ENCODE measurements around the gene FAM110D.

The FAM110D gene

GRCh38 chr1:26119892-26120608 is 38.8 kb upstream of the FAM110D start:
- peaks cover 26% of the 10 kb centered on the region; the same call in 1 of the 2 replicates for H3K36me3 ChIP-seq (ENCODE audit: insufficient read depth, low read length)

DNA sequence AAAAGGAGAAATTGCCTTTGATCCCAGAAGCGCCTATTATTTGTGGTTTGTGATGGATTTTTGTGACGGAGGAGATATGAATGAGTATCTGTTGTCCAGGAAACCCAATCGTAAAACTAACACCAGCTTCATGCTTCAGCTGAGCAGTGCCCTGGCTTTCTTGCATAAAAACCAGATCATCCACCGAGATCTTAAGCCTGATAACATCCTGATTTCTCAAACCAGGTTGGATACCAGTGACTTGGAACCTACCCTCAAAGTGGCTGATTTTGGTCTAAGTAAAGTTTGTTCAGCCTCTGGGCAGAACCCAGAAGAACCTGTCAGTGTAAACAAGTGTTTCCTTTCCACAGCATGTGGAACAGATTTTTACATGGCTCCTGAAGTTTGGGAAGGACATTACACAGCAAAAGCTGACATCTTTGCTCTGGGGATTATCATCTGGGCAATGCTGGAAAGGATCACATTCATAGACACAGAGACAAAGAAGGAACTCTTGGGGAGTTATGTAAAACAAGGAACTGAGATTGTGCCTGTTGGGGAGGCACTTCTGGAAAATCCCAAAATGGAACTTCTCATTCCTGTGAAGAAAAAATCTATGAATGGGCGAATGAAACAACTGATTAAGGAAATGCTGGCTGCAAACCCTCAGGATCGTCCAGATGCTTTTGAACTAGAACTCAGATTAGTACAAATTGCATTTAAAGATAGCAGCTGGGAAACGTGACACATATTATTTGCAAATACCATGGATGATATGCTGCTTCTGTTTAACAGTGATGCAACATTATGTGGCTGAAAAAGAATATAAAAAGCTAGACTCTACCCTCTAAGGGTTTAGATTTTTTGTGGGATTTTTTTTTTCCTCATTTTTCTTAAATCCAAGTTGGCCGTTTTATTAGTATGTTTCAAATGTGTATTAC is 36.8 kb upstream of the FAM110D start:
- Histone ChIP-seq H3K27me3 (ENCODE audit: insufficient read depth, low read length, poor library complexity, severe bottlenecking) (no peaks in the 10 kb centered on the region), H4K20me1 (ENCODE audit: insufficient read depth, low read length, poor library complexity, severe bottlenecking) (no peaks in the 10 kb centered on the region), H3K36me3 (ENCODE audit: insufficient read depth, low read length) (peaks cover 23% of the 10 kb centered on the region; the same call in 1 of the 2 replicates), H3K9me3 (ENCODE audit: insufficient read depth, low read depth, low read length) (no peaks in the 10 kb centered on the region), H3K79me2 (ENCODE audit: insufficient read depth, low read length) (peaks cover 59% of the 10 kb centered on the region), H3K9me2 (replicated peaks; ENCODE audit: low read depth, low read length) (no peaks in the 10 kb centered on the region), H3K4me3 (ENCODE audit: low read length, poor library complexity, severe bottlenecking) (no peak overlapping the region), H3K4me2 (ENCODE audit: low read depth, low read length, poor library complexity, severe bottlenecking) (peak overlapping the region; percentile 24), H3F3A (ENCODE audit: low read depth) (peaks cover 33% of the 10 kb centered on the region), H3K9ac (ENCODE audit: low read depth, low read length, poor library complexity, severe bottlenecking) (peak overlapping the region; percentile 10), H2AFZ (ENCODE audit: low read length) (no peak overlapping the region), H3K4me1 (ENCODE audit: insufficient read depth, low read length, poor library complexity, severe bottlenecking) (peaks cover 73% of the 10 kb centered on the region)
- TF ChIP-seq, protein P1, sequence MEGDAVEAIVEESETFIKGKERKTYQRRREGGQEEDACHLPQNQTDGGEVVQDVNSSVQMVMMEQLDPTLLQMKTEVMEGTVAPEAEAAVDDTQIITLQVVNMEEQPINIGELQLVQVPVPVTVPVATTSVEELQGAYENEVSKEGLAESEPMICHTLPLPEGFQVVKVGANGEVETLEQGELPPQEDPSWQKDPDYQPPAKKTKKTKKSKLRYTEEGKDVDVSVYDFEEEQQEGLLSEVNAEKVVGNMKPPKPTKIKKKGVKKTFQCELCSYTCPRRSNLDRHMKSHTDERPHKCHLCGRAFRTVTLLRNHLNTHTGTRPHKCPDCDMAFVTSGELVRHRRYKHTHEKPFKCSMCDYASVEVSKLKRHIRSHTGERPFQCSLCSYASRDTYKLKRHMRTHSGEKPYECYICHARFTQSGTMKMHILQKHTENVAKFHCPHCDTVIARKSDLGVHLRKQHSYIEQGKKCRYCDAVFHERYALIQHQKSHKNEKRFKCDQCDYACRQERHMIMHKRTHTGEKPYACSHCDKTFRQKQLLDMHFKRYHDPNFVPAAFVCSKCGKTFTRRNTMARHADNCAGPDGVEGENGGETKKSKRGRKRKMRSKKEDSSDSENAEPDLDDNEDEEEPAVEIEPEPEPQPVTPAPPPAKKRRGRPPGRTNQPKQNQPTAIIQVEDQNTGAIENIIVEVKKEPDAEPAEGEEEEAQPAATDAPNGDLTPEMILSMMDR (conservative IDR thresholded peaks at IDR 0.05; ENCODE audit: low read length) = no peak
- no peak for TF ChIP-seq EZH2phosphoT487 (IDR thresholded peaks at IDR 0.05; ENCODE audit: borderline replicate concordance)

More at GRCh38 chr1:26119892-26120608, 38.8 kb upstream of the FAM110D start:
- TF ChIP-seq, protein P1 (conservative IDR thresholded peaks at IDR 0.05; ENCODE audit: low read length) = no peak
- TF ChIP-seq EZH2phosphoT487 (IDR thresholded peaks at IDR 0.05; ENCODE audit: borderline replicate concordance) = no peak
- Histone ChIP-seq H3K4me2 (ENCODE audit: low read depth, low read length, poor library complexity, severe bottlenecking) (peak overlapping the region; percentile 51), H3K4me3 (ENCODE audit: low read length, poor library complexity, severe bottlenecking) (no peak overlapping the region), H2AFZ (ENCODE audit: low read length) (no peak overlapping the region), H3K9me3 (ENCODE audit: insufficient read depth, low read depth, low read length) (no peaks in the 10 kb centered on the region), H3K9me2 (replicated peaks; ENCODE audit: low read depth, low read length) (no peaks in the 10 kb centered on the region), H3K79me2 (ENCODE audit: insufficient read depth, low read length) (peaks cover 70% of the 10 kb centered on the region), H3K4me1 (ENCODE audit: insufficient read depth, low read length, poor library complexity, severe bottlenecking) (peaks cover 58% of the 10 kb centered on the region), H4K20me1 (ENCODE audit: insufficient read depth, low read length, poor library complexity, severe bottlenecking) (no peaks in the 10 kb centered on the region), H3K27me3 (ENCODE audit: insufficient read depth, low read length, poor library complexity, severe bottlenecking) (no peaks in the 10 kb centered on the region), H3K9ac (ENCODE audit: low read depth, low read length, poor library complexity, severe bottlenecking) (no peak overlapping the region), H3F3A (ENCODE audit: low read depth) (peaks cover 19% of the 10 kb centered on the region; the same call in 1 of the 2 replicates)

- no peaks in the 10 kb centered on the region for H3K27me3 ChIP-seq (ENCODE audit: insufficient read depth, low read length, poor library complexity, severe bottlenecking)
- peaks cover 84% of the 10 kb centered on the region for H3K4me1 ChIP-seq (ENCODE audit: insufficient read depth, low read length, poor library complexity, severe bottlenecking)
- peaks cover 37% of the 10 kb centered on the region for H3F3A ChIP-seq (ENCODE audit: low read depth)
- peak overlapping the region; percentile 99 for H3K4me2 ChIP-seq (ENCODE audit: low read depth, low read length, poor library complexity, severe bottlenecking)
- peaks cover 57% of the 10 kb centered on the region for H3K79me2 ChIP-seq (ENCODE audit: insufficient read depth, low read length)
- H3K9ac ChIP-seq (ENCODE audit: low read depth, low read length, poor library complexity, severe bottlenecking) = peak overlapping the region; percentile 96
- H3K4me3 ChIP-seq (ENCODE audit: low read length, poor library complexity, severe bottlenecking) = peak overlapping the region; percentile 39
- H4K20me1 ChIP-seq (ENCODE audit: insufficient read depth, low read length, poor library complexity, severe bottlenecking) = no peaks in the 10 kb centered on the region
- no peaks in the 10 kb centered on the region for H3K9me3 ChIP-seq (ENCODE audit: insufficient read depth, low read depth, low read length)
- no peak overlapping the region for H2AFZ ChIP-seq (ENCODE audit: low read length)
- H3K9me2 ChIP-seq (replicated peaks; ENCODE audit: low read depth, low read length) = no peaks in the 10 kb centered on the region
- peaks cover 19% of the 10 kb centered on the region; the same call in 1 of the 2 replicates for H3K36me3 ChIP-seq (ENCODE audit: insufficient read depth, low read length)
- no peak for TF ChIP-seq EZH2phosphoT487 (IDR thresholded peaks at IDR 0.05; ENCODE audit: borderline replicate concordance)
- TF ChIP-seq, protein P1 (conservative IDR thresholded peaks at IDR 0.05; ENCODE audit: low read length) = no peak
Measured at GRCh38 chr1:26122988-26123973, 35.6 kb upstream of the FAM110D start.

All from Loucy (cell line).